ENCODE data around the gene ULK1.
"Not testable (repeated sequence)": the region's sequence is repeated elsewhere in the genome, so short reads cannot be mapped to it uniquely, and the experiment has no call there.

ULK1 gene

DNA sequence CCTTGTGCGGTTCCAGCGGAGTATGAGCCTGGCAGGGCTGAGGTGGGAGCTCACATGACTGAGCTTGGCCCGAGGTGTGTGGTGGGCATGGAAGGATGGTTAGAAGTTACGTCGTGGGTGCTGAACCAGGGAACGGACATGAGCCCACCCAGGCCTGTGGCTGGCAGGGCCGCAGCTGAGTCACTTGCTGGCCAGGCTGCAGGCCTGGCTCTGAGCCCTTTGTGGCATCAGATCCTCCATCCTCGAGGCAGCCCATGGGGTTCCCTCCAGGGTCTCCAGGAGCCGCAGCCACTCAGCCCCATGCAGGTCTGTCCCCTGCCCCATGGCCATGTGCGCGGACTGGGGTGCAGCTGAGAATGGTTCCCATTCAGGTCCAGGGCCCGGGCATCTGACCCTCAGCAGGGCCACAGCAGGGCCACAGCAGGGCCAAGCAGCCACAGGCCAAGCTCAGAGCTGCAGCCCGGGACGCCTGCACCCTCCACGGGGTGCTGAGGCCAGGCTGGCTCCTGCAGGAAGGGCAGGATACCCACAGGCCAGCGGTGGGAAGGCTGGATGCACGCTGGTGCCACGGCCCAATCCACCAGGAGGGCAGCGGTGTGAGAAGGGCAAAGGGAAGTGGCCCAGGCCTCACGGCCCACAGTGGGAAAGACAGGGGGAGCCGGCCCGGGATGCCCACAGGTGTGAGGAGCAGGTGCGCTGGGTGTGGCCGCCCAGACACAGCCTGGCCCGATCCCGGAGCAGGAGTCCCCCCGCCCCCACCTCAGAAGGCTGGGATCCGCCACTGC is 26.3 kb upstream of the ULK1 start:
- H3K4me3 ChIP-seq (ENCODE audit: low read length): no peak overlapping the region
- TF ChIP-seq, protein P1, sequence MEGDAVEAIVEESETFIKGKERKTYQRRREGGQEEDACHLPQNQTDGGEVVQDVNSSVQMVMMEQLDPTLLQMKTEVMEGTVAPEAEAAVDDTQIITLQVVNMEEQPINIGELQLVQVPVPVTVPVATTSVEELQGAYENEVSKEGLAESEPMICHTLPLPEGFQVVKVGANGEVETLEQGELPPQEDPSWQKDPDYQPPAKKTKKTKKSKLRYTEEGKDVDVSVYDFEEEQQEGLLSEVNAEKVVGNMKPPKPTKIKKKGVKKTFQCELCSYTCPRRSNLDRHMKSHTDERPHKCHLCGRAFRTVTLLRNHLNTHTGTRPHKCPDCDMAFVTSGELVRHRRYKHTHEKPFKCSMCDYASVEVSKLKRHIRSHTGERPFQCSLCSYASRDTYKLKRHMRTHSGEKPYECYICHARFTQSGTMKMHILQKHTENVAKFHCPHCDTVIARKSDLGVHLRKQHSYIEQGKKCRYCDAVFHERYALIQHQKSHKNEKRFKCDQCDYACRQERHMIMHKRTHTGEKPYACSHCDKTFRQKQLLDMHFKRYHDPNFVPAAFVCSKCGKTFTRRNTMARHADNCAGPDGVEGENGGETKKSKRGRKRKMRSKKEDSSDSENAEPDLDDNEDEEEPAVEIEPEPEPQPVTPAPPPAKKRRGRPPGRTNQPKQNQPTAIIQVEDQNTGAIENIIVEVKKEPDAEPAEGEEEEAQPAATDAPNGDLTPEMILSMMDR (IDR thresholded peaks at IDR 0.05; ENCODE audit: insufficient read depth, low read depth, low read length, missing control alignments): no peak

GRCh38 chr12:131869871-131870418 is 24.5 kb upstream of the ULK1 start:
- no peak overlapping the region for H3K4me3 ChIP-seq (ENCODE audit: low read length)
- TF ChIP-seq, protein P1 (IDR thresholded peaks at IDR 0.05; ENCODE audit: insufficient read depth, low read depth, low read length, missing control alignments): no peak
- peak; percentile 84 for DNase-seq (ENCODE audit: low read depth)

More for the DNA sequence above, 26.3 kb upstream of the ULK1 start:
- no peak for DNase-seq (ENCODE audit: low read depth)

GRCh38 chr12:131871677-131872076 is 22.7 kb upstream of the ULK1 start:
- no peak overlapping the region for H3K4me3 ChIP-seq (ENCODE audit: low read length)
- no peak for DNase-seq (ENCODE audit: low read depth)
- TF ChIP-seq, protein P1 (IDR thresholded peaks at IDR 0.05; ENCODE audit: insufficient read depth, low read depth, low read length, missing control alignments): no peak

GRCh38 chr12:131872154-131873051 is 22.0 kb upstream of the ULK1 start:
- DNase-seq (ENCODE audit: low read depth): peak; percentile 99
- no peak overlapping the region for H3K4me3 ChIP-seq (ENCODE audit: low read length)
- TF ChIP-seq, protein P1 (IDR thresholded peaks at IDR 0.05; ENCODE audit: insufficient read depth, low read depth, low read length, missing control alignments): no peak

- DNase-seq (ENCODE audit: low read depth): no peak
- TF ChIP-seq, protein P1 (IDR thresholded peaks at IDR 0.05; ENCODE audit: insufficient read depth, low read depth, low read length, missing control alignments): no peak
- no peak overlapping the region for H3K4me3 ChIP-seq (ENCODE audit: low read length)
Measured at GRCh38 chr12:131873293-131873692, 21.1 kb upstream of the ULK1 start.

DNA sequence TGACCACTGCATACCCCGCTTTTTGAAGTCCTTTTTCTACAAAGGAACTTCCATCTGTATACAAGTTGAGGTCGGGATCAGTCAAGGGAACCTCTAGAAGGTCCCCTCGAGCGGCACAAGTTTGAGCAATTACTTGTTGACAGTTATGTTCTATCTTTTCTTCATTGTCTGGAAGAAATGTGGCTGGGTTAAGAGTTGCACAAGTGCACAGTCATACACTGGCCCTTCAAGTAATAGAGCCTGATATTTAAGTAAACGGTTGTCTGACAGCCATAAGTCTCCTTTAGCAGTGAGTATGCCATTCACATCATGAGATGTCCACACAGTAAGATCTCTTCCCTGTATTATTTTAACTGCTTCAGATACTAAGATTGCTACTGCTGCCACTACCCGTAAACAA is 19.4 kb upstream of the ULK1 start:
- not testable (repeated sequence) for DNase-seq (ENCODE audit: low read depth)

DNA sequence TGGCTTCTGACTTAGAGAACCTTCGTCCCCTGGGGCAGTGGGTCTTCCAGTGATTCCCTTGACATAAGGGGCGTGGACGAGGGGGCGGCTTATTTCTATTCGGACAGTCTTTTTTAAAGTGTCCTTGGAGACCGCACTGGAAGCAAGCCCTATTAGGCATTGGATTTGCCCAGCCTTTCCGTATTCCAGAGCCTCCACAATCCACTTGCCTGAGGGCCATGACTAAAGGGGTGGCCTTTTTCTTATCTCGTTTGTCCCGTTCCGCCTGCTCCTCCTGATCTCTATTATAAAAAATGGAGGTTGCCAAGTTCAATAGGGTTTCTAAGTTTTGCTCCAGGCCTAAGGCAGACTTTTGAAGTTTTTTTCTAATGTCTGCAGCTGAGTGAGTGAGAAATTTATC is 17.2 kb upstream of the ULK1 start:
- DNase-seq (ENCODE audit: low read depth): peak; percentile 83
- H3K4me3 ChIP-seq (ENCODE audit: low read length): not testable (repeated sequence)

More for the DNA sequence above, 19.4 kb upstream of the ULK1 start:
- not testable (repeated sequence) for H3K4me3 ChIP-seq (ENCODE audit: low read length)

GRCh38 chr12:131878436-131878835 is 16.0 kb upstream of the ULK1 start:
- H3K4me3 ChIP-seq (ENCODE audit: low read length); DNase-seq (ENCODE audit: low read depth): not testable (repeated sequence)

Data from epithelial cell of esophagus (primary cell).